CD4-positive, alpha-beta T cell treated with Interleukin-15 for 4 hours (primary cell): ENCODE measurements around the gene YBX2.
A peak's percentile ranks its signal among the peaks of the same experiment; 100 is the strongest.

ENCODE experiments used
- DNase-seq: peaks from one replicate; pipeline ENCODE4 v3.0.0-alpha.2; 2020; ENCODE audit warnings: low spot score

YBX2 gene

GRCh38 chr17:7322520-7323194 is 28.2 kb upstream of the YBX2 start:
- no peak for DNase-seq

GRCh38 chr17:7321466-7321865 is 27.0 kb upstream of the YBX2 start:
- DNase-seq = no peak

- no peak for DNase-seq
These were observed 23.9 kb upstream of the YBX2 start for GRCh38 chr17:7318121-7318860.

- no peak for DNase-seq
These were observed 22.8 kb upstream of the YBX2 start for GRCh38 chr17:7317161-7317803.

GRCh38 chr17:7315570-7316235 is 21.3 kb upstream of the YBX2 start:
- no peak for DNase-seq

- peak; percentile 92 for DNase-seq
These were observed 20.5 kb upstream of the YBX2 start, which contains the start of gene GPS2 for GRCh38 chr17:7314719-7315569. Gene GPS2, minus strand, starts transcription at chr17:7315360. Its CDS starts 308 bp downstream, at chr17:7315052.

- no peak for DNase-seq
These were observed 19.7 kb upstream of the YBX2 start for GRCh38 chr17:7313890-7314718.

GRCh38 chr17:7313088-7313889 is 18.9 kb upstream of the YBX2 start:
- no peak for DNase-seq

GRCh38 chr17:7312432-7313087 is 18.1 kb upstream of the YBX2 start:
- no peak for DNase-seq

GRCh38 chr17:7311110-7311705 is 16.8 kb upstream of the YBX2 start:
- DNase-seq = no peak

- DNase-seq = no peak
These were observed 15.2 kb upstream of the YBX2 start for GRCh38 chr17:7309628-7310027.

- peak; percentile 90 for DNase-seq
These were observed 14.4 kb upstream of the YBX2 start for GRCh38 chr17:7308625-7309433.

GRCh38 chr17:7307686-7308624 is 13.5 kb upstream of the YBX2 start:
- peak; percentile 39 for DNase-seq

- DNase-seq = peak; percentile 100
These were observed 12.7 kb upstream of the YBX2 start, which contains the start of gene EIF5A for GRCh38 chr17:7306911-7307685. Gene EIF5A, plus strand, starts transcription at chr17:7307628. Its CDS starts 2,008 bp downstream, at chr17:7309636.

- DNase-seq = no peak
These were observed 9.7 kb upstream of the YBX2 start for GRCh38 chr17:7304179-7304578.
